BLaER1 (cell line): ENCODE results near the gene SMOC2.
"Not testable (repeated sequence)": the region's sequence is repeated elsewhere in the genome, so short reads cannot be mapped to it uniquely, and the experiment has no call there.

Source experiments
- H3K27ac ChIP-seq: shearing (Covaris generic); formaldehyde crosslinking; 2 replicates; pipeline ENCODE4 v1.8.1; 2022
- H3K27me3 ChIP-seq: shearing (Covaris generic); formaldehyde crosslinking; 2 replicates; pipeline ENCODE4 v1.8.1; 2022
- H3K36me3 ChIP-seq: shearing (Covaris generic); formaldehyde crosslinking; 2 replicates; pipeline ENCODE4 v1.8.1; 2022
- H3K4me1 ChIP-seq: shearing (Covaris generic); formaldehyde crosslinking; 2 replicates; pipeline ENCODE4 v1.8.1; 2022
- H3K4me2 ChIP-seq: shearing (Covaris generic); formaldehyde crosslinking; 2 replicates; pipeline ENCODE4 v1.8.1; 2022
- H3K4me3 ChIP-seq: shearing (Covaris generic); formaldehyde crosslinking; 2 replicates; pipeline ENCODE4 v1.8.1; 2022
- H3K9ac ChIP-seq: shearing (Covaris generic); formaldehyde crosslinking; 2 replicates; pipeline ENCODE4 v1.8.1; 2022
- H3K9me3 ChIP-seq: shearing (Covaris generic); formaldehyde crosslinking; 2 replicates; pipeline ENCODE4 v1.8.1; 2022
- H4K20me1 ChIP-seq: shearing (Covaris generic); formaldehyde crosslinking; 2 replicates; pipeline ENCODE4 v1.8.1; 2022
- Cebpa-rat ChIP-seq: shearing (Covaris generic); IDR thresholded peaks from 2 replicates; pipeline ENCODE4 v1.8.1; 2022

Gene SMOC2

DNA sequence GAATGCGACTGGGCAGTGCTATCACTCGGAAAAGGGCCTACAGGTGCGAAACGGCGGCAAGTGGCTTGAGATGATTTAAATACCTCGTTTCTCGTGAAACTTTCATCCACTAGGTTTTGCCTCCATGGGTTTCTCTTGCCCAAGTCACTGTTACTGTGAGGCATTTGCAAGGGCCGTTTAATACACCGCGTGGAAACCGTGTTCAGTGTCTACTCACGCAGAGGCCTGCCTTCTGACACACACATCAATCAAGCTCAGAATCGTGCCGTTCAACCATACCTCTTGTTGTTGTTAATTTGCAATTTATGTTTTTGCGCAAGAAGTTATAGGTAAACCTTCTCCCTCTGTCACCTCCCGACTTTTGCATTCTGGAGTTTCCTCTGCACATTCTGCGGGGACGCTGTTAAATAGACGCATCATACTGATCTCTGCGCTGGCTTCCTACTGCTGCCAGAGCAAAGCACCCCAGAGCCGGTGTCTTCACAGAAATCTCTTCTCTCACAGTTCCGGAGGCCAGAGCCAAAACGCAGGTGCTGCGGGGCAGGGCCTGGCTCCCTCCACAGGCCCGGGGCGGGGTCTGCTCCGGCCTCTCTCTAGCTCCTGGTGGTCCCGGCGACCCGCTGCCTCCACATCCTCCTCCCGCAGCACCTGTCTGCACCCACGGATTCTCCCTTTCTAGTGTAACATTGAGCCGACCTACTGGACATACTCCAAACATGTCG is 251.4 kb downstream of the SMOC2 start:
- H3K9ac ChIP-seq = no peak overlapping the region
- no peaks in the 10 kb centered on the region for H3K36me3 ChIP-seq
- no peaks in the 10 kb centered on the region for H3K27me3 ChIP-seq
- no peak overlapping the region for H3K27ac ChIP-seq
- TF ChIP-seq Cebpa-rat = no peak
- no peaks in the 10 kb centered on the region for H4K20me1 ChIP-seq
- no peak overlapping the region for H3K4me3 ChIP-seq
- H3K4me1 ChIP-seq = no peaks in the 10 kb centered on the region
- H3K9me3 ChIP-seq = no peaks in the 10 kb centered on the region; the same call in 1 of the 2 replicates
- no peak overlapping the region for H3K4me2 ChIP-seq

DNA sequence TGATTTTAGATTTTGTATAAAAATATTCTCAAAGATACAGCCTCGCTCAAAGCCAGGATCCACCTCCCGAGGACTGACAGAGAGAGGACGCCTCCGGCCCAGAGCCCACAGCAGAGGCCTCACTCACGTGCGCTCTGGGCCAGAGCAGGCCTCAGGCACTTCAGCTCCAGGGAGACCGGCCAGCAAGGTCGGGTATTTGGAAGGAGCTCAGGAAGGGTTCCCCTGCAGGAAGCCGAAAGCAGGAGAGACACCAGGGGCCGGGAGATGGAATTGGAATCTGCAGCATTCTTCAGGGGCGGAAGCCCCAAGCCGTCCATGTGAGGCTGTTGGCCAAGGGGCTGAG is 251.9 kb downstream of the SMOC2 start:
- not testable (repeated sequence) for H3K9ac ChIP-seq, H3K4me3 ChIP-seq, H3K27ac ChIP-seq, H3K36me3 ChIP-seq, H3K9me3 ChIP-seq, H3K27me3 ChIP-seq, H3K4me1 ChIP-seq, H3K4me2 ChIP-seq, H4K20me1 ChIP-seq

DNA sequence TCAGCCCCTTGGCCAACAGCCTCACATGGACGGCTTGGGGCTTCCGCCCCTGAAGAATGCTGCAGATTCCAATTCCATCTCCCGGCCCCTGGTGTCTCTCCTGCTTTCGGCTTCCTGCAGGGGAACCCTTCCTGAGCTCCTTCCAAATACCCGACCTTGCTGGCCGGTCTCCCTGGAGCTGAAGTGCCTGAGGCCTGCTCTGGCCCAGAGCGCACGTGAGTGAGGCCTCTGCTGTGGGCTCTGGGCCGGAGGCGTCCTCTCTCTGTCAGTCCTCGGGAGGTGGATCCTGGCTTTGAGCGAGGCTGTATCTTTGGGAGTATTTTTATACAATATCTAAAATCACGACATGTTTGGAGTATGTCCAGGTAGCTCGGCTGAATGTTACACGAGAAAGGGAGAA is 253.8 kb downstream of the SMOC2 start:
- H3K9ac ChIP-seq, H3K9me3 ChIP-seq, H3K4me3 ChIP-seq, H3K4me1 ChIP-seq, H3K27ac ChIP-seq, H3K27me3 ChIP-seq, H3K36me3 ChIP-seq, H3K4me2 ChIP-seq, H4K20me1 ChIP-seq: not testable (repeated sequence)

DNA sequence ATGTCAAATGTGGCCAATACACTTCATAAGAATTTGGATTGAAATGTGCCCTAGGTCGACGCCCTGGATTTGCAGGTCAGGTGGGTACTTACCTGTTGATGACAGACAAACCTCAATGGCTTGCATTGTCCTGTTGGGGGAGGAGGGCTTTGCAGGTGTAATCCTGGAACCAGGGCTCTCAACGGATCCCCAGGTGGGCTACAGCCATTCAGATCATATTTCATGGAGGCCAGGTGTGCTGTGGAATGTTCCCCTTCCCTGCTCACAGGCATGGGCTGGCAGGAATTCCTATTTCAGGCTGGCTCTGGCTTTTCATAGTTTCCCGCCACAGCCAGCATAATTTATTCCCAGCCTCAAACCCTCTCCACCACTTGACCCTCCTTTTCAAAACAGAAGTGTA is 254.7 kb downstream of the SMOC2 start:
- Histone ChIP-seq H3K9ac (no peak overlapping the region), H3K4me3 (no peak overlapping the region), H3K4me1 (no peaks in the 10 kb centered on the region), H3K27me3 (no peaks in the 10 kb centered on the region), H4K20me1 (no peaks in the 10 kb centered on the region), H3K27ac (no peak overlapping the region), H3K4me2 (no peak overlapping the region), H3K9me3 (no peaks in the 10 kb centered on the region; the same call in 1 of the 2 replicates), H3K36me3 (no peaks in the 10 kb centered on the region)
- TF ChIP-seq Cebpa-rat = no peak

DNA sequence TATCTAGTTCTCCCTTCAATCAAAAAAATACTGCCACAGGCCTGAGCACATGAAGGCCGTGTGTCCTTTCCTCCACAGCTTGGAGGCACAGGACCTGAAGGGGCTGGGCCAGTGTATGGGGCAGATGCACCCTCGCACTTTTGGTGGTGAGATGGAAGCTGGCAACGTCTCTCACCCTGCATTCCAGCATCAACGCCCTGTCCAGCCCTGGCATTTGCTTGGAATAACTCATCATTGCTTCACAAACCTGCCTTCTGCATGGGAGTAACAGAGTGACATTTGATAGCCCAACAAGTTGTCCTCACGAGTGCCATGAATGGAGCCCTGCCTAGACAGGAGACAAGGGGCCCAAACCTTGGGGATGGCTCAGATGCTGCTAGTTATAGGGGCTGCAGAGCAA is 257.9 kb downstream of the SMOC2 start:
- no peak for TF ChIP-seq Cebpa-rat
- no peak overlapping the region for H3K9ac ChIP-seq
- H3K4me1 ChIP-seq = no peaks in the 10 kb centered on the region
- no peak overlapping the region for H3K4me3 ChIP-seq
- no peaks in the 10 kb centered on the region for H3K36me3 ChIP-seq
- no peaks in the 10 kb centered on the region for H4K20me1 ChIP-seq
- no peaks in the 10 kb centered on the region for H3K27me3 ChIP-seq
- H3K4me2 ChIP-seq = no peak overlapping the region
- no peak overlapping the region for H3K27ac ChIP-seq
- no peaks in the 10 kb centered on the region; the same call in 1 of the 2 replicates for H3K9me3 ChIP-seq

GRCh38 chr6:168699631-168700295 is 258.8 kb downstream of the SMOC2 start:
- H3K36me3 ChIP-seq = no peaks in the 10 kb centered on the region
- no peaks in the 10 kb centered on the region for H3K4me1 ChIP-seq
- no peak for TF ChIP-seq Cebpa-rat
- H3K27me3 ChIP-seq = no peaks in the 10 kb centered on the region
- no peak overlapping the region for H3K4me3 ChIP-seq
- no peaks in the 10 kb centered on the region for H4K20me1 ChIP-seq
- no peak overlapping the region for H3K4me2 ChIP-seq
- H3K9me3 ChIP-seq = no peaks in the 10 kb centered on the region; the same call in 1 of the 2 replicates
- H3K9ac ChIP-seq = no peak overlapping the region
- H3K27ac ChIP-seq = no peak overlapping the region

DNA sequence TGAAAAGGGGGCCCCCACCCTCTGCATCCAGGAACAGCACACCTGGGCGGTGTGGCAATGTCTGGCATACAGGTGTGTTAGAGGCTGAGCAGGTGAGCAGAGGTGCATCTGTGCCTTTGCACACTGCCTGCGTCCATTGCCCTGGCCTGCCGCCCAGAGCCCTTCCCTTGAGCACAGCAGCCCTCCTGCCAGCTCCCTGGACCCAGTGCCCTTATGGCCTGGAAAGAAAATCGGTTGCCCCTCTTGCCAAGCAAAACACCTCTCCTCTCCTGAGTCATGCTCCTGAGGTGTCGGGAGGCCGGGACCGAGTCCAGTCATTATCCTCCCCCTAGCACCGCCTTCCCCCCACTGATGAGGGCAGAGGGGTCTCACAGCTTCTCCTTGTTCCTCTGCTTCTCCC is 259.9 kb downstream of the SMOC2 start:
- Histone ChIP-seq H3K4me1 (no peaks in the 10 kb centered on the region), H3K27me3 (no peaks in the 10 kb centered on the region), H3K9ac (no peak overlapping the region), H4K20me1 (no peaks in the 10 kb centered on the region), H3K27ac (no peak overlapping the region), H3K9me3 (peaks cover 4% of the 10 kb centered on the region; the same call in 1 of the 2 replicates), H3K4me2 (no peak overlapping the region), H3K4me3 (no peak overlapping the region), H3K36me3 (no peaks in the 10 kb centered on the region)
- no peak for TF ChIP-seq Cebpa-rat

- Histone ChIP-seq H4K20me1 (no peaks in the 10 kb centered on the region), H3K4me3 (no peak overlapping the region), H3K4me2 (no peak overlapping the region), H3K27me3 (no peaks in the 10 kb centered on the region), H3K4me1 (peaks cover 8% of the 10 kb centered on the region; the same call in 1 of the 2 replicates), H3K9me3 (peaks cover 11% of the 10 kb centered on the region), H3K36me3 (no peaks in the 10 kb centered on the region), H3K9ac (no peak overlapping the region), H3K27ac (no peak overlapping the region)
- TF ChIP-seq Cebpa-rat = no peak
Measured at GRCh38 chr6:168703990-168704389, 263.0 kb downstream of the SMOC2 start.

DNA sequence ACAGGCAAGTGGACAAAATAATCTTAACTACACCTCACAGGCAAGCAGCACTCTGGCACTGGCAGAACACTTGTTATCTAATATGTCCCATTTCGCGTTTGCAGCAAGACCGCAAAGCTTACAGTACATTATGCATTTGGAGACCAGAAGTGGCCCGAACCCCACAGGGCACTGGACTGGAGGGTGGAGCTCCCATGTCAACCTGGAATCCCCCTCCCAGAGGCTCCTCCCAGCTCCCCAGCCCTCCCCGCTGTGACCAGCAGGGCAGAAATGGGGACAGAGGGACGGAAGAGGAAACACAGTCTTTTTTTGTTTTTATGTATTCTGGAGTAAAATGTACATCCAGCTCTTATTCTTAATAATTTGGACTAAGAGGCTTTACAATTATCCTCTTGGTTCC is 263.7 kb downstream of the SMOC2 start:
- no peak overlapping the region for H3K27ac ChIP-seq
- no peak for TF ChIP-seq Cebpa-rat
- H3K9me3 ChIP-seq = peaks cover 11% of the 10 kb centered on the region
- no peak overlapping the region for H3K4me2 ChIP-seq
- no peak overlapping the region for H3K9ac ChIP-seq
- no peaks in the 10 kb centered on the region for H4K20me1 ChIP-seq
- H3K27me3 ChIP-seq = no peaks in the 10 kb centered on the region
- no peaks in the 10 kb centered on the region for H3K36me3 ChIP-seq
- H3K4me1 ChIP-seq = peaks cover 8% of the 10 kb centered on the region; the same call in 1 of the 2 replicates
- H3K4me3 ChIP-seq = no peak overlapping the region

DNA sequence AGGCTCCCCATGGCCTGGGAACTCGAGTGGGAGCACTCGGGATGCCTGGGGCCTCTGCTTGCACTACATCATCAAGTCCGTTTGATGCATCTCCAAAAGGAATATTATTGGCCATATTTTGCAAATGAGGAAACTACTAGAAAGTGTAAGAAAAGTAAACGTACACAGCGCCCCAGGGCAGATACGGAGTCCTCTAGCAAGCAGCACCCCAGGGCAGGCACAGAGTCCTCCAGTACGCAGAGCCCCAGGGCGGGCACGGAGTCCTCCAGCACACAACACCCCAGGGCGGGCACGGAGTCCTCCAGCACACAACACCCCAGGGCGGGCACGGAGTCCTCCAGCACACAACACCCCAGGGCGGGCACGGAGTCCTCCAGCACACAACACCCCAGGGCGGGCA is 264.3 kb downstream of the SMOC2 start:
- H3K4me2 ChIP-seq, H3K36me3 ChIP-seq, H3K4me1 ChIP-seq, H3K4me3 ChIP-seq, H3K9ac ChIP-seq, H3K27me3 ChIP-seq, H3K27ac ChIP-seq, H4K20me1 ChIP-seq: not testable (repeated sequence)
- H3K9me3 ChIP-seq = peaks cover 11% of the 10 kb centered on the region
